ENCODE measurements around the gene SPATC1L. TPM values are rescaled to one million over a fixed set of nuclear protein-coding genes. Genes with fewer than 3 reads are reported as not detected.

SPATC1L gene
- polyA plus RNA-seq, 1 experiment = 8.4 TPM

DNA sequence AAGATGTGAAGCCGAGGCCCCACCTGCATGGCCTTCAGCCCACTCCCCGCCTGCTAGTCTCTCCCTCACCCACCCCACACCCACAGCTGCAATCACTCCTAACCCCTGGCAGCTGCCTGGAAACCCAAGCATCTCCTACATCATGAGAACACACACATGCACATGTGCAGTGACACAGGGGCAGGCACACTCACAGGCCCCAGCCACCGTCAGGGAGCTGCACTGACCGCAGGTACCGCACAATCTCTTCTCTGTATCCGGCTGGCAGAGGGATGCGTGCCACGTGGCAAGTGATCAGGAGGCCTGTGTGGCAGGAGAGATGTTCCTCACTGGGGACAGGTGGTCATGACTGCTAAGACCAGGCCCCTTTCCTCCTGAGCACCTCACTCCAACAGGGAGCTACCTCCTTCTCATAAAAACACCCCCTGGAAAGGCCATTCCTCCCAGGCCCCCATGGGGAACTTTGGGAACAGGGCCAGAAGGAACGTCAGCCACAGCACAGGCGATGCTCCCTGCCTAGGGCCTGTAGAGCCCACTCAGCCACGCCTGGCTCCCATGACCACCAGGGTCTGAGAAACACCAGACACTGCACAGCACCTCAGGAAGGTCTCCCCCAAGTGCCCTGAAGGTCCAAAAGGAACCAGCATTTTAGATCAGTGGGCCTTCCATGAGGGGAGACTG is 38.3 kb upstream of the SPATC1L start:
- ChIA-PET POLR2A (no interaction called here), CTCF (no interaction called here)
- no peak overlapping the region for H3K4me3 ChIP-seq (ENCODE audit: low read depth, low read length)
- TF ChIP-seq, protein P1, sequence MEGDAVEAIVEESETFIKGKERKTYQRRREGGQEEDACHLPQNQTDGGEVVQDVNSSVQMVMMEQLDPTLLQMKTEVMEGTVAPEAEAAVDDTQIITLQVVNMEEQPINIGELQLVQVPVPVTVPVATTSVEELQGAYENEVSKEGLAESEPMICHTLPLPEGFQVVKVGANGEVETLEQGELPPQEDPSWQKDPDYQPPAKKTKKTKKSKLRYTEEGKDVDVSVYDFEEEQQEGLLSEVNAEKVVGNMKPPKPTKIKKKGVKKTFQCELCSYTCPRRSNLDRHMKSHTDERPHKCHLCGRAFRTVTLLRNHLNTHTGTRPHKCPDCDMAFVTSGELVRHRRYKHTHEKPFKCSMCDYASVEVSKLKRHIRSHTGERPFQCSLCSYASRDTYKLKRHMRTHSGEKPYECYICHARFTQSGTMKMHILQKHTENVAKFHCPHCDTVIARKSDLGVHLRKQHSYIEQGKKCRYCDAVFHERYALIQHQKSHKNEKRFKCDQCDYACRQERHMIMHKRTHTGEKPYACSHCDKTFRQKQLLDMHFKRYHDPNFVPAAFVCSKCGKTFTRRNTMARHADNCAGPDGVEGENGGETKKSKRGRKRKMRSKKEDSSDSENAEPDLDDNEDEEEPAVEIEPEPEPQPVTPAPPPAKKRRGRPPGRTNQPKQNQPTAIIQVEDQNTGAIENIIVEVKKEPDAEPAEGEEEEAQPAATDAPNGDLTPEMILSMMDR (IDR thresholded peaks at IDR 0.05; ENCODE audit: insufficient read depth, low read depth, low read length) = no peak
- H3K36me3 ChIP-seq (ENCODE audit: control insufficient read depth, insufficient read depth, low read length) = peaks cover 19% of the 10 kb centered on the region
- H3K27me3 ChIP-seq (ENCODE audit: control insufficient read depth, insufficient read depth, low read length) = no peaks in the 10 kb centered on the region
- no peak for DNase-seq (ENCODE audit: low read depth)

DNA sequence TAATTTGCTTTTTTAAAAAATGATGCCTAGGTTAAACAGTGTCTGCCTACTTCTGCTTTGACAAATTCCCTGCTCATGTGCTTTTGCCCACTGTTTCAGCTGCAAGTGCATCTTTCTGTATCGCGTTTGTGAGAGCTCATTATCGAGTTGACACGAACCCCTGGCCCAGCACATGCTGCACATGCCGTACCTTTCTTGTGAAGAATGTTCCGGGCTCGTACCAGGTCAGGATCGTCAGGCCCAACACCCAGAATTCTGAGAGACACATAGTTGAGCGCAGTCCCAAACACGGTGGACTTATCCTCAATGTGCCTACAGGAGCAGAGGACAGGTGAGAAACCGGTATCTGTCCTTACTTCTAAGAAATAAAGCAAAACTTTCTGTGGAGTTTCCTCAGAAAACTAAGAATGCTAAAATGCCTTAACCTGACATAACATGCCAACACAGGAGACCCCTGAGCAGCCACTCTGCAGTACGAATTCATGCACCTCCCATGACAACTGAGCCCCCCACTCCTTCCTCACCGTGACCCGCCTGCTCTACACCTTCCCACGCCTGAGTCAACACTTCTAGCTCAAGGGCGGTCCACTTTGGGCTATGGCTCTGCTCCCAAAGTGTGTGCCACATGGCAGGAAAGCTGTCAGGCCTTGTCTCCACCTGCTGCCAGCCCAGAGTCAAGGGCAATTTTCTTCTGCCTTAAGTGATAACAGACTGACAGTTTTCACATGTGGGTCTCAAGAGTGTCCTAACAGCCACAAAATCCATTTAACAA is 37.6 kb upstream of the SPATC1L start:
- DNase-seq (ENCODE audit: low read depth) = no peak
- H3K4me3 ChIP-seq (ENCODE audit: low read depth, low read length) = no peak overlapping the region
- ChIA-PET CTCF (no interaction called here), POLR2A (interaction anchor here (0.6 kb wide), 1 partner anchor 48 kb away, joined by 11 read pairs; no protein-coding TSS in a partner anchor)
- no peaks in the 10 kb centered on the region for H3K27me3 ChIP-seq (ENCODE audit: control insufficient read depth, insufficient read depth, low read length)
- TF ChIP-seq, protein P1 (IDR thresholded peaks at IDR 0.05; ENCODE audit: insufficient read depth, low read depth, low read length) = no peak
- H3K36me3 ChIP-seq (ENCODE audit: control insufficient read depth, insufficient read depth, low read length) = peaks cover 20% of the 10 kb centered on the region

DNA sequence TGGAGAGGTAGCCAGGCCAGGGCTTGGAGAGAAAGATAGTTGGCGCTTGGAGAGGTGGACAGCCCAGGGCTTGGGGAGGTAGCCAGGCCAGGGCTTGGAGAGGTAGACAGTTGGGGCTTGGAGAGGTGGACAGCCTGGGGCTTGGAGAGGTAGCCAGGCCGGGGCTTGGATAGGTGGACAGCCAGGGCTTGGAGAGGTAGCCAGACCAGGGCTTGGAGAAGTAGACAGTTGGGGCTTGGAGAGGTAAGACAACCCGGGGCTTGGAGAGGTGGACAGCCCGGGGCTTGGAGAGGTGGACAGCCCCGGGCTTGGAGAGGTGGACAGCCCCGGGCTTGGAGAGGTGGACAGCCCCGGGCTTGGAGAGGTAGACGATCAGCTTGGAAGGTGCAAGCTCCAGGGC is 36.6 kb upstream of the SPATC1L start:
- peaks cover 21% of the 10 kb centered on the region for H3K36me3 ChIP-seq (ENCODE audit: control insufficient read depth, insufficient read depth, low read length)
- no peaks in the 10 kb centered on the region for H3K27me3 ChIP-seq (ENCODE audit: control insufficient read depth, insufficient read depth, low read length)
- H3K4me3 ChIP-seq (ENCODE audit: low read depth, low read length) = no peak overlapping the region
- no peak for DNase-seq (ENCODE audit: low read depth)
- TF ChIP-seq, protein P1 (IDR thresholded peaks at IDR 0.05; ENCODE audit: insufficient read depth, low read depth, low read length) = no peak
- ChIA-PET CTCF (interaction anchor here (0.8 kb wide), 1 partner anchor 12 kb away, joined by 3 read pairs; no protein-coding TSS in a partner anchor), POLR2A (interaction anchor here (0.6 kb wide), 1 partner anchor 47 kb away, joined by 11 read pairs; no protein-coding TSS in a partner anchor)

DNA sequence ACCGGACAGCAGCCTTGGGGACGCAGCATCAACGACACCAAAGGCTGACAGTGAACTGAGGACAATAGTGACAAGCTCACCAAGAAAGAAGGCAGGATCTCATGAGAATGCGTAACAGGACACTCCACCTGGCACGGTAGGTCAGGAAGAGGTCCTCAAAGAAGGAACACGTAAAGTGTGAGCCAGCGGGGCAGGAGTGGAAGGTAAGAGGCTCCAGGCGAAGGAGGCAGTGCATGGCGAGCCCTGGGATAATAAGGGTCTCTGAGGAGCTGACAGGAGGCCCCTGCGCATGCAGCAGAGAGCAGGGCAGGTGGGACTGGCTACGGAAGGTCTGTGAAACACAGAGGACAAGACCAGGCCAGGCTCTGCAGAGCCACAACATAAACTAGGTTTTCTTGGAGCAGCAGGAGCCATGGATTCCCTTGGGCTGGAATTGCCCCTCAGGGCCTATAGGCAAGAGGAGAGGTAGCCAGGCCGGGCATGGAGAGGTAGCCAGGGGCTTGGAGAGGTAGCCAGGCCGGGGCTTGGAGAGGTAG is 36.1 kb upstream of the SPATC1L start:
- ChIA-PET POLR2A (no interaction called here), CTCF (interaction anchor here (0.8 to 1.2 kb wide), 2 partner anchors 12 to 77 kb away, joined by 3 read pairs; no protein-coding TSS in a partner anchor)
- Histone ChIP-seq H3K4me3 (ENCODE audit: low read depth, low read length) (no peak overlapping the region), H3K36me3 (ENCODE audit: control insufficient read depth, insufficient read depth, low read length) (peaks cover 21% of the 10 kb centered on the region), H3K27me3 (ENCODE audit: control insufficient read depth, insufficient read depth, low read length) (no peaks in the 10 kb centered on the region)
- DNase-seq (ENCODE audit: low read depth) = no peak
- TF ChIP-seq, protein P1 (IDR thresholded peaks at IDR 0.05; ENCODE audit: insufficient read depth, low read depth, low read length) = no peak

Measured in BJ (cell line).